GM21737 (cell line): ENCODE data around the gene MFNG.

Source experiments
- ATAC-seq: cut with Tn5 transposase; IDR thresholded peaks from one replicate; pipeline ENCODE4 v1.9.1; 2021; ENCODE audit warnings: mild to moderate bottlenecking, moderate library complexity; ENCODE audit not compliant: unreplicated experiment

MFNG gene

GRCh38 chr22:37427711-37428635 is 58.2 kb downstream of the MFNG start:
- ATAC-seq: no peak

DNA sequence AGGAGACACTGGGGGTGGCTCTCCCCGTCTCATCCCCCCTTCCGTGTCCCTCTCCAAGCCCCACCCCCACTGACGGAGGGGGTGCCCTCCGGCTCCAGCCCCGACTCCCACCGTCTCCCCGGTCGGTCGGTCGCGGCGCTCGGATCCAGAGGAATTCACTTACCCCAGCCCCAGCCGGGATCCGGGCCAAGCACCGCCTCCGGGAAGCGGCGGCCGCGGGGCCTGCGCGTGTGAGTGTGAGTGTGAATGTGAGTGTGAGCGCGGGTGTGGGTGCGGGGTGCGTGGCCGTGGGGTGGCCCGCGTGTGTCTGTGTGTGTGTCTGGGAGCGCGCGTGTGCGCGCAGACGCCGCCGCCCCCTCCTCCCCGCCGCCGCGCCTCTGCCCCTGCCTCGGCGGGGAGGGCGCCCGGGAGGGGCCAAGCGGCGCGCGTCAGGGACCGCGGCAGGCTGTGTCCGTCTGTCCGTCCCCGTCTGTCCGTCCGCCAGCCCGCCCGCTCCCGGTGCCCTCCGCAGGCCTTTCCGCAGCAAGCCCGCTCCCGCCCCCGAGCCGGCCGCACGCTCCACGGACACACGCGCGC is 59.0 kb downstream of the MFNG start, which contains the start of gene ELFN2:
TSS of gene ELFN2 (minus strand) at position 345 of the 576 bp plus-strand sequence. CDS start 51,945 bp downstream, outside the sequence.
- no peak for ATAC-seq

- no peak for ATAC-seq
Observed at GRCh38 chr22:37426706-37427134, 59.5 kb downstream of the MFNG start.

DNA sequence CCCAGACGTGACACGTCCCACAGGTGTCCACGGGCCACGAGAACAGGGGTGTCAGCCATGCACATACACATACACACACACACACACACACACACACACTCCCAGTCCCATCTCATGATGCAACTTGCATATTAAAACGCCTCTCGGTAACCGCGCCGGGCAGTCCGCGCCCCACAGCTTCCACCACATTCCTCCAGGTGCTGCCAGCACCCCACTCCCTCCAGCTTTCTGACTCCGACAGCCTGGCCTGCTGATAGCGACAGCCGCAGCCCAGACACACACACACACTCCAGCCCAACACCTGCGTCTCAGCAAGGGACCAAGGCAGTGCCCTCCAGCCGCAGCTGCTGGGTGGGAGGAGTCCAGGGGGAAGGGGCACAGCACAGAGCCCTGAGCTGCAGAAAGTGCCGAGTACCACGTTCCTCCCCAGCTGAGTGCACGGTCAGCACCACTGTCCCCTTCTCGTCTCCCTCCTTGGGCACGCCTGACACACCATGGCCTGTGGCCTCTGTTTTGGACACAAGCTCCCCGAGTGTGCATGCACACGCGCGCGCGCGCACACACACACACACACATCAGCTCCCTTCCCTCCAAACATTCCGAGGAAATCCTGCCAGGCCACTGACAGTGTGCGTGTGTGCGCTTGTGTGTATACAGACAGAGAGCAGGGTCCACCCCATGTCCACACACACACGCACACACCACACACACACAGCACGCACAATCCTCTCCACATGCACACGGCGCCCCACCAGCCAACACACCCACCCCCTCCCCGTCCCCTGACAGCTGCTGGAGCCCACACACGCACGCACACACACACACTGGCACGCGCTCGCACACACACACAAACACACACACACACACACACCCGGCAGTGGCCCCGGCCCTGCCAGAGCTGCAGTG is 60.1 kb downstream of the MFNG start:
- ATAC-seq: no peak

DNA sequence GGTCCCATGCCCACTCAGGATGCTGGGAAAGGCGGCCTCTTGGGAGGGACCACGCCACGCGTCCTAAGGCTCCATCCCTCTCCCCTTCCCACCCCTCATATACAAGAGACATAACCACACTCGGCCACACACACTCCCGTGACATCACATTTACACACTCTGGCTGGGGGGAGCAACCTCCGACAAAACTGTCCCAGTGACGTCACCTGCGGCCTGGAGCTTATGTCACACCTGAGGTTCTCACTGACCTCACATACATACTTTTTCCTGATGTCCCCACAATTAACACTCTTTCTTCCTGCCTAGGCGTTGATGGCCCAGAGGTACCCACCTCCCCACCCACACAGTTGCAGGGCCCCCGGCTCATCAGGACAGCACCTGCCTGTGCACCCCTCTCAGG is 60.8 kb downstream of the MFNG start:
- ATAC-seq: no peak

DNA sequence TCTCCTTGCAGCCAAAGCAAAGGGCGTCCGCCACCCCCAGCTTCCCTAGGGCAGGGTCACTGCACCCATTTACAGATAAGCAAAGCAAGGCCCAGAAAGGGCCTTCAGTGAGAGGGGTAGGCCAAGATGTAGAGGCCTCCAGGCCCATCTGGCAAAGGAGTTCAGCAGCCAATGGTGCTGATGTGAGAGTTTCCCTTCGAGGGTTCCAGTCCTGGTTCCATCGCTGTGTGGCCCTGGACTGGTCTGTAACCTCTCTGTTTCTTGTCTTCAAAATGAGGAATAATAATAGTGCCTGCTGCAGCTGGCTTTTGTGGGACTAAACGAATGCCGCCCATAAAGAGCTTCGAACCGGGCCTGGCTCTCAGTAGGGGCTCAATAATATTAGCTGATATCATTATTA is 62.9 kb downstream of the MFNG start:
- no peak for ATAC-seq

GRCh38 chr22:37421468-37421877 is 64.7 kb downstream of the MFNG start:
- ATAC-seq: no peak

DNA sequence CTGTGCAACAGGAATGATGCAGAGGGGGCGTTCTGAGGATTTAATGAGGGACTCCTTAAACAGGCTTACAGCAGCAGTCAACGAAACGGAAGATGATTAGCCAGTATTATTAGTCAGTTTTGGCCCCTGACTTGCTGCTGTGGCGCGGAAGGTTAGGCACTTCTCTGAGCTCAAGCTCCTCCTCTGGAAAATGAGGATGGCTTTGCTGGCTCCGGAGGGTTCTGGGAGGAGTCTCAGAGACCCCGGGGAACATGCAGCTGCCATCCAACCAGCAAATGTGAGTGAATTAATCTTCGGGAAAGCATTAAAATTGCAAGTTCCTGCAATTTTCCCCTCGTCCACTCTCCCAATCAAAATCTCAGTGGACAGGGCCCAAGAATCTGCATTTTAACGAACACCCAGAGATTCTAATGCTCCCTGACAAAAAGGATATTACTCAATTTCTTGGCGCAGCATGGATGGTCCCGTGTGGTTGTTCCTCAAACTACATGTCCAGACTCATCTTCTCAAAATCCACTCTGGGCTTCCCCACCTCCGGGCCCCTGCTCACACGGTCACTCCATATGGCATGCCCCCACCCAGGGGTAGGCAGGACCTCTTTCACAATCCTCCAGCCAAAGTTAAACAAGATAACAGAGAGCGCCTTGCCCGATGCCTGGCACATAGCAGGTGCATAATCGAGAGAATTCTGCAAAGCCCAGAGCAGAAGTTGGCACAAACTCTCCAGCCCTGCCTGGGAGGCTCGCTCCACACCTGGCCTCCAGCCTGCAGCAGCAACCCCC is 65.3 kb downstream of the MFNG start:
- no peak for ATAC-seq

DNA sequence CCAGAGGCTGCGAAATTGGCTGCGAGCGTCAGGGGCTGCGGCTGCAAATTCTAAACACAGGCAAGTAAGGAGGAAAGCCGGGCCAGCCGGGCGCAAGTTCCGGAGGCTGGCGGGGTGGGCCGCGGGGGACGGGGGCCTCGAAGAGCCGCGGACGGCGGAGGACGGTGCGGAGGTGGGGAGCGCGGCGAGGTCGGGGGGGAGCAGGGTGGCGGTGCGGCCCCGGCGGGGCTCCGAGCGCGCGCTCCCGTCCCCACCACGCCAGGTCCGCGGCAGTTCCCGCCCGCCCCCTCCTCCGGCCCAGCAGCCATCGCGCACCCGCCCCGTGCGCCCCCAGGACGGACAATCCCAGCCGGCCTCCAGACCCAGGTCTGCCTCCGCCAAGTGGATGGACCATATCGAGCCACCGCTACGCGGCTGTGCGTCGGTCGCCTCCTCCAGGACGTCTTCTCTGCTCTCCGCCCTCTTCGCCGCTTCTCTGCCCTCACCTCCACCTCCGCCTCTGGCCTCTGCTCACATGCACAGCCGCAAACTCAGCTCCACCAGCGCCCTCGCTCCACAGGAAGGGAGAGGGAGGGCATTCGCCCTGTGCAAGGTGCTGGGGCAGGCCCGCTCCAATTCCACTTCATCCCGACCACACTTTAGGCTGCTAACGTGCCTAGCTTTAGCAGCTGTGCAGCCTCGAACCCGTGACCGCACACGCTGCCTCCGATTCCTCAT is 66.1 kb downstream of the MFNG start:
- no peak for ATAC-seq

GRCh38 chr22:37419370-37419968 is 66.7 kb downstream of the MFNG start:
- no peak for ATAC-seq
